ENCODE results near the gene VPS72. TPM values are rescaled to one million over a fixed set of nuclear protein-coding genes. Genes with fewer than 3 reads are reported as not detected.

The VPS72 gene
- polyA plus RNA-seq, 1 of the 3 experiments (the other 2 are of a cell fraction) = 80.2 TPM

DNA sequence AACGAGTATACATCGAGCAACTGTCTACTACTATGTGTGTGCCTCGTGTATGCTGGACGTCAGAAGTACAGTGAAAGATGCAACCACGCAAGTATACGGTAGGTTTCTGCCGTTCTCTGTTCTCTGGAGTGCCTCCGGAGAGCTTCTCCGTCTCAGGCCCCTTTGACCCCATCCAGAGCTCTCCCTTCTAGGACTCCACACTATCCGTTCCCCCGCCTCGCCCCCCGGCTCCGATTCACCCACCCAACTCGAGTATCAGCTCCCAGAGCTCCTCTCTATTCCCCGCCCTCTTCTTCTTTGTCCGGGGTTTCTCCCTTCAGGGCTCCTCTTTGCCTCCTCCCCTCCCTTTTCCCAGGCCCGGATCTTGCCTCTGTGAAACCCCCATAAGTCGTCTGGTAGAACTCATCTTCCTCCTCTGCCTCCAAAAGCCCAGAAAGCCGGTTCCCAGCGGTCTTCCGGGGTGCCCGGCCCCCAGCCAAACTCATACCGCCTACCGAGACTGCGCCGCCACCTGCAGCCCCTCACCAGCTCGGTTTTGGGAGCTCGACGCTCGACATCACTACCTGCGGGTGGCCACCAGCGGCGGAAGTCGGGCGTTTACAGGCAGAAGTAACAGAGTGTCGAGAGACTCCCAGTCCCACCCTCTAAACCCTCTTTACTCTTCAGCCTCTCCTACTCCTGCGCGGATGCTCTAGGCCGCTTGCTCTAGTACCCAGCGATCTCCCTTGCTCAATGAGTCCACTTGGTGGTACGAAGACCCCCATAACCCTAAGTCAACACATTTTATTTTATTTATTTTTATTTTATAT, at the start of gene VPS72 (continued):
- TF ChIP-seq, protein P1, sequence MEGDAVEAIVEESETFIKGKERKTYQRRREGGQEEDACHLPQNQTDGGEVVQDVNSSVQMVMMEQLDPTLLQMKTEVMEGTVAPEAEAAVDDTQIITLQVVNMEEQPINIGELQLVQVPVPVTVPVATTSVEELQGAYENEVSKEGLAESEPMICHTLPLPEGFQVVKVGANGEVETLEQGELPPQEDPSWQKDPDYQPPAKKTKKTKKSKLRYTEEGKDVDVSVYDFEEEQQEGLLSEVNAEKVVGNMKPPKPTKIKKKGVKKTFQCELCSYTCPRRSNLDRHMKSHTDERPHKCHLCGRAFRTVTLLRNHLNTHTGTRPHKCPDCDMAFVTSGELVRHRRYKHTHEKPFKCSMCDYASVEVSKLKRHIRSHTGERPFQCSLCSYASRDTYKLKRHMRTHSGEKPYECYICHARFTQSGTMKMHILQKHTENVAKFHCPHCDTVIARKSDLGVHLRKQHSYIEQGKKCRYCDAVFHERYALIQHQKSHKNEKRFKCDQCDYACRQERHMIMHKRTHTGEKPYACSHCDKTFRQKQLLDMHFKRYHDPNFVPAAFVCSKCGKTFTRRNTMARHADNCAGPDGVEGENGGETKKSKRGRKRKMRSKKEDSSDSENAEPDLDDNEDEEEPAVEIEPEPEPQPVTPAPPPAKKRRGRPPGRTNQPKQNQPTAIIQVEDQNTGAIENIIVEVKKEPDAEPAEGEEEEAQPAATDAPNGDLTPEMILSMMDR (IDR thresholded peaks at IDR 0.05) = no peak
- TF ChIP-seq MXI1 (IDR thresholded peaks at IDR 0.05; ENCODE audit: low read depth, low read length) (peak; percentile 60), TAF1 (IDR thresholded peaks at IDR 0.05; ENCODE audit: borderline replicate concordance, low read depth, low read length) (peak; percentile 96), CHD2 (IDR thresholded peaks at IDR 0.05; ENCODE audit: low read length, partially characterized antibody) (peak; percentile 77), FOXM1 (IDR thresholded peaks at IDR 0.05; ENCODE audit: low read depth) (no peak), RAD21 (IDR thresholded peaks at IDR 0.05; ENCODE audit: low read length) (no peak)
- TF ChIP-seq, protein P2, sequence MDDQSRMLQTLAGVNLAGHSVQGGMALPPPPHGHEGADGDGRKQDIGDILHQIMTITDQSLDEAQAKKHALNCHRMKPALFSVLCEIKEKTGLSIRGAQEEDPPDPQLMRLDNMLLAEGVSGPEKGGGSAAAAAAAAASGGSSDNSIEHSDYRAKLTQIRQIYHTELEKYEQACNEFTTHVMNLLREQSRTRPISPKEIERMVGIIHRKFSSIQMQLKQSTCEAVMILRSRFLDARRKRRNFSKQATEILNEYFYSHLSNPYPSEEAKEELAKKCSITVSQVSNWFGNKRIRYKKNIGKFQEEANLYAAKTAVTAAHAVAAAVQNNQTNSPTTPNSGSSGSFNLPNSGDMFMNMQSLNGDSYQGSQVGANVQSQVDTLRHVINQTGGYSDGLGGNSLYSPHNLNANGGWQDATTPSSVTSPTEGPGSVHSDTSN (IDR thresholded peaks at IDR 0.05) = peak; percentile 45
- TF ChIP-seq, protein P3, sequence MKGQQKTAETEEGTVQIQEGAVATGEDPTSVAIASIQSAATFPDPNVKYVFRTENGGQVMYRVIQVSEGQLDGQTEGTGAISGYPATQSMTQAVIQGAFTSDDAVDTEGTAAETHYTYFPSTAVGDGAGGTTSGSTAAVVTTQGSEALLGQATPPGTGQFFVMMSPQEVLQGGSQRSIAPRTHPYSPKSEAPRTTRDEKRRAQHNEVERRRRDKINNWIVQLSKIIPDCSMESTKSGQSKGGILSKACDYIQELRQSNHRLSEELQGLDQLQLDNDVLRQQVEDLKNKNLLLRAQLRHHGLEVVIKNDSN (IDR thresholded peaks at IDR 0.05; ENCODE audit: borderline replicate concordance, low read depth) = no peak; the same call in 1 of the 2 replicates
- TF ChIP-seq, protein P4, sequence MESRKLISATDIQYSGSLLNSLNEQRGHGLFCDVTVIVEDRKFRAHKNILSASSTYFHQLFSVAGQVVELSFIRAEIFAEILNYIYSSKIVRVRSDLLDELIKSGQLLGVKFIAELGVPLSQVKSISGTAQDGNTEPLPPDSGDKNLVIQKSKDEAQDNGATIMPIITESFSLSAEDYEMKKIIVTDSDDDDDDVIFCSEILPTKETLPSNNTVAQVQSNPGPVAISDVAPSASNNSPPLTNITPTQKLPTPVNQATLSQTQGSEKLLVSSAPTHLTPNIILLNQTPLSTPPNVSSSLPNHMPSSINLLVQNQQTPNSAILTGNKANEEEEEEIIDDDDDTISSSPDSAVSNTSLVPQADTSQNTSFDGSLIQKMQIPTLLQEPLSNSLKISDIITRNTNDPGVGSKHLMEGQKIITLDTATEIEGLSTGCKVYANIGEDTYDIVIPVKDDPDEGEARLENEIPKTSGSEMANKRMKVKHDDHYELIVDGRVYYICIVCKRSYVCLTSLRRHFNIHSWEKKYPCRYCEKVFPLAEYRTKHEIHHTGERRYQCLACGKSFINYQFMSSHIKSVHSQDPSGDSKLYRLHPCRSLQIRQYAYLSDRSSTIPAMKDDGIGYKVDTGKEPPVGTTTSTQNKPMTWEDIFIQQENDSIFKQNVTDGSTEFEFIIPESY (IDR thresholded peaks at IDR 0.05; ENCODE audit: borderline replicate concordance, low read depth) = no peak

DNA sequence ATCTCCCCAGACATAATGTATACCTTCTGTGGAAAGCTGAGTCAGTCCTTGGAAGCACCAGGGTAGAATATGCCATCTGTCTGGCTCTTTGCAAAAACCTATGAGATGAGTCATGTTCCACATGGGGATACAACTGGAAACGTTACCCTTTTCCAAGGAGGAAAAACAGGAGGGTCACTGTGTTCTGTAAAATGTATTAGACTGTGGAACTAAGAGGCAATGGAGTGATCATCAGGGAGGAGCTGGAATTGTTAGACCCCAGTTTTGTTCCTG, 48.4 kb upstream of the VPS72 start:
- ChIA-PET CTCF (interaction anchor here (1.4 kb wide), 1 partner anchor 14 kb away, joined by 4 read pairs; no protein-coding TSS in a partner anchor), POLR2A (no interaction called here)
- Histone ChIP-seq H3K9me2 (no peaks in the 10 kb centered on the region), H3K4me1 (ENCODE audit: control insufficient read depth in 1 of 2, insufficient read depth in 2 of 2, low read depth in 1 of 2, low read length in 1 of 2) (peaks cover 0 to 6% of the 10 kb centered on the region in 2 experiments; a peak in 2 of 4 replicates), H3K9me3 (no peaks in the 10 kb centered on the region), H4K20me1 (ENCODE audit: insufficient read depth) (peaks cover 4% of the 10 kb centered on the region), H2AFZ (ENCODE audit: low read depth) (no peak overlapping the region), H3K4me3 (ENCODE audit: low read depth in 2 of 2, low read length in 1 of 2) (no peak overlapping the region), H3K27me3 (ENCODE audit: insufficient read depth) (no peaks in the 10 kb centered on the region), H3K9ac (no peak overlapping the region), H3K4me2 (peak overlapping the region; percentile 25; the same call in 1 of the 2 replicates), H3F3A (replicated peaks; ENCODE audit: insufficient read depth) (peaks cover 32% of the 10 kb centered on the region), H3K27ac (ENCODE audit: low read depth in 2 of 2, low read length in 1 of 2) (peak overlapping the region; percentile 72 to 82), H3K36me3 (replicated peaks in 1 of 2; ENCODE audit: control insufficient read depth in 1 of 2, insufficient read depth in 2 of 2, low read length in 1 of 2) (peaks cover 74 to 81% of the 10 kb centered on the region in 2 experiments), H3K79me2 (ENCODE audit: insufficient read depth) (peaks cover 35% of the 10 kb centered on the region; the same call in 1 of the 2 replicates)
- DNase-seq = peak; percentile 13
- WGBS (ENCODE audit: low lambda C conversion rate) = 15% methylated on average over 1 of the region's 1 CpG
- TF ChIP-seq, protein P2 (IDR thresholded peaks at IDR 0.05) = peak; percentile 37
- TF ChIP-seq, protein P3 (IDR thresholded peaks at IDR 0.05; ENCODE audit: borderline replicate concordance, low read depth) = 0 out of 2 replicates have a peak, but pooled peaks have one; percentile 21
- TF ChIP-seq TCF12 (IDR thresholded peaks at IDR 0.05) (peak; percentile 96), TEAD4 (IDR thresholded peaks at IDR 0.05; ENCODE audit: borderline replicate concordance, insufficient read depth) (0 out of 2 replicates have a peak, but pooled peaks have one; percentile 41), JUND (IDR thresholded peaks at IDR 0.05) (peak; percentile 87), NFIC (IDR thresholded peaks at IDR 0.05; ENCODE audit: borderline replicate concordance) (peak; percentile 51; the same call in 1 of the 2 replicates), SMC3 (IDR thresholded peaks at IDR 0.05; ENCODE audit: low read depth, low read length) (no peak), RAD21 (IDR thresholded peaks at IDR 0.05; ENCODE audit: low read length) (no peak), SIN3A (IDR thresholded peaks at IDR 0.05; ENCODE audit: borderline replicate concordance, low read depth, low read length) (no peak), EP300 (IDR thresholded peaks at IDR 0.05; ENCODE audit: borderline replicate concordance in 1 of 2, low read depth in 1 of 2, low read length in 1 of 2) (peak in 1 of 2 experiments; percentile 53; a peak in 1 of 4 replicates), FOSL2 (IDR thresholded peaks at IDR 0.05; ENCODE audit: borderline replicate concordance, low read depth) (peak; percentile 94), MXI1 (IDR thresholded peaks at IDR 0.05; ENCODE audit: low read depth, low read length) (no peak), GABPA (IDR thresholded peaks at IDR 0.05; ENCODE audit: low read depth) (no peak), RXRA (IDR thresholded peaks at IDR 0.05; ENCODE audit: borderline replicate concordance, low read depth) (peak; percentile 32; the same call in 1 of the 2 replicates), POLR2AphosphoS5 (IDR thresholded peaks at IDR 0.05; ENCODE audit: low read depth, low read length) (peak; percentile 64; the same call in 1 of the 2 replicates)
- TF ChIP-seq, protein P5, sequence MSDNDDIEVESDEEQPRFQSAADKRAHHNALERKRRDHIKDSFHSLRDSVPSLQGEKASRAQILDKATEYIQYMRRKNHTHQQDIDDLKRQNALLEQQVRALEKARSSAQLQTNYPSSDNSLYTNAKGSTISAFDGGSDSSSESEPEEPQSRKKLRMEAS (IDR thresholded peaks at IDR 0.05; ENCODE audit: low read depth) = peak; percentile 55; the same call in 1 of the 2 replicates

All from SK-N-SH (cell line).